OCI-LY3 (cell line): Measurements from ENCODE around the gene IMPDH2.

Experiments
- H2AFZ ChIP-seq: fragments of 200-600, 300-600 bp; shearing (Covaris generic); 2 replicates; pipeline ENCODE4 v1.6.0; 2014; ENCODE audit warnings: antibody characterized with exemption, low read depth, low read length
- H3K27ac ChIP-seq: fragments of 200-600, 300-600 bp; sonication (generic); 2 replicates; pipeline ENCODE4 v1.5.1; 2014; ENCODE audit warnings: mild to moderate bottlenecking, low read length, moderate library complexity, mixed read lengths
- H3K27me3 ChIP-seq: fragments of 200-600, 300-600 bp; sonication (generic); 2 replicates; pipeline ENCODE4 v1.6.1; 2014; ENCODE audit warnings: low read depth, low read length, mixed read lengths
- H3K36me3 ChIP-seq: fragments of 200-600, 300-600 bp; sonication (generic); replicated peaks from 2 replicates; pipeline ENCODE3; 2014; ENCODE audit warnings: low read depth, low read length, mixed read lengths
- H3K4me1 ChIP-seq: fragments of 300-600, 200-600 bp; sonication (generic); 2 replicates; pipeline ENCODE4 v1.6.1; 2014; ENCODE audit warnings: low read length, mixed read lengths
- H3K4me2 ChIP-seq: fragments of 200-600, 300-600 bp; sonication (generic); 2 replicates; pipeline ENCODE4 v1.6.1; 2014; ENCODE audit warnings: low read length, mixed read lengths
- H3K4me3 ChIP-seq: fragments of 300-600, 200-600 bp; sonication (generic); 2 replicates; pipeline ENCODE4 v1.5.1; 2014; ENCODE audit warnings: antibody characterized with exemption, mild to moderate bottlenecking, low read length, moderate library complexity
- H3K79me2 ChIP-seq: fragments of 300-600, 200-600 bp; shearing (Covaris generic); 2 replicates; pipeline ENCODE4 v1.6.1; 2014; ENCODE audit warnings: mild to moderate bottlenecking, low read length, mixed read lengths
- H3K9ac ChIP-seq: fragments of 300-600, 200-600 bp; shearing (Covaris generic); 2 replicates; pipeline ENCODE4 v1.6.0; 2014; ENCODE audit warnings: mild to moderate bottlenecking, low read length, moderate library complexity
- H3K9me3 ChIP-seq: fragments of 200-600, 300-600 bp; shearing (Covaris generic); 2 replicates; pipeline ENCODE4 v1.6.1; 2014; ENCODE audit warnings: low read length, mixed read lengths; ENCODE audit not compliant: insufficient read depth
- H4K20me1 ChIP-seq: fragments of 200-600, 300-600 bp; sonication (generic); 2 replicates; pipeline ENCODE4 v1.6.1; 2016; ENCODE audit warnings: low read length, mixed read lengths; ENCODE audit not compliant: insufficient read depth
- CTCF ChIP-seq: fragments of 200-600, 300-600 bp; sonication (generic); IDR thresholded peaks from 2 replicates; pipeline ENCODE4 v1.5.1; 2014; ENCODE audit warnings: antibody characterized with exemption, low read length, low read depth
- EZH2phosphoT487 ChIP-seq: fragments of 200-600 bp; shearing (Covaris generic); IDR thresholded peaks from 2 replicates; pipeline ENCODE4 v1.6.1; 2018; ENCODE audit warnings: antibody characterized with exemption, mixed run types, low read depth

The IMPDH2 gene

GRCh38 chr3:49021813-49022687 is 7.1 kb downstream of the IMPDH2 start, which contains the start of gene NDUFAF3:
NDUFAF3 (plus strand) TSS chr3:49022121; CDS start chr3:49022145, 24 bp downstream.
- Histone ChIP-seq H3K27ac (peak within 1 kb of the TSS; percentile 88), H2AFZ (peak within 1 kb of the TSS; percentile 56; the same call in 1 of the 2 replicates), H4K20me1 (peaks cover 4% of the 10 kb centered on the region; the same call in 1 of the 2 replicates), H3K9me3 (no peaks in the 10 kb centered on the region), H3K36me3 (peaks cover 45% of the 10 kb centered on the region), H3K4me3 (peak within 1 kb of the TSS; percentile 88), H3K4me1 (peaks cover 23% of the 10 kb centered on the region), H3K79me2 (peaks cover 74% of the 10 kb centered on the region), H3K9ac (peak within 1 kb of the TSS; percentile 98), H3K4me2 (peak within 1 kb of the TSS; percentile 95), H3K27me3 (no peaks in the 10 kb centered on the region)
- TF ChIP-seq EZH2phosphoT487 (no peak), CTCF (peak; percentile 89)

GRCh38 chr3:49021213-49021812 is 7.9 kb downstream of the IMPDH2 start:
- H3K9me3 ChIP-seq: no peaks in the 10 kb centered on the region
- H3K4me2 ChIP-seq: peak overlapping the region; percentile 79
- peaks cover 23% of the 10 kb centered on the region for H3K4me1 ChIP-seq
- peak overlapping the region; percentile 56; the same call in 1 of the 2 replicates for H2AFZ ChIP-seq
- H3K9ac ChIP-seq: peak overlapping the region; percentile 98
- H3K27ac ChIP-seq: peak overlapping the region; percentile 88
- peaks cover 4% of the 10 kb centered on the region; the same call in 1 of the 2 replicates for H4K20me1 ChIP-seq
- peak overlapping the region; percentile 88 for H3K4me3 ChIP-seq
- TF ChIP-seq EZH2phosphoT487: no peak
- no peak for TF ChIP-seq CTCF
- peaks cover 66% of the 10 kb centered on the region for H3K79me2 ChIP-seq
- H3K27me3 ChIP-seq: no peaks in the 10 kb centered on the region
- peaks cover 41% of the 10 kb centered on the region for H3K36me3 ChIP-seq

- no peaks in the 10 kb centered on the region for H3K9me3 ChIP-seq
- peak overlapping the region; percentile 98 for H3K9ac ChIP-seq
- peaks cover 41% of the 10 kb centered on the region for H3K36me3 ChIP-seq
- H3K27ac ChIP-seq: peak overlapping the region; percentile 88
- no peaks in the 10 kb centered on the region for H3K27me3 ChIP-seq
- peak; percentile 12; the same call in 1 of the 2 replicates for TF ChIP-seq CTCF
- no peak for TF ChIP-seq EZH2phosphoT487
- H3K79me2 ChIP-seq: peaks cover 59% of the 10 kb centered on the region
- H3K4me2 ChIP-seq: peak overlapping the region; percentile 79
- no peak overlapping the region for H2AFZ ChIP-seq
- peak overlapping the region; percentile 88 for H3K4me3 ChIP-seq
- H3K4me1 ChIP-seq: peaks cover 23% of the 10 kb centered on the region
- H4K20me1 ChIP-seq: peaks cover 4% of the 10 kb centered on the region; the same call in 1 of the 2 replicates
Observed at GRCh38 chr3:49020330-49021212, 8.6 kb downstream of the IMPDH2 start.
